Hematopoietic multipotent progenitor cell treated with erythropoietin and hydrocortisone succinate and interleukin-3 and kit ligand, for 6 days (in vitro differentiated cells): Measurements from ENCODE around the gene ADARB1.

Experiments
- DNase-seq: peaks from one replicate; pipeline ENCODE4 v3.0.0-alpha.2; 2015

Gene ADARB1

DNA sequence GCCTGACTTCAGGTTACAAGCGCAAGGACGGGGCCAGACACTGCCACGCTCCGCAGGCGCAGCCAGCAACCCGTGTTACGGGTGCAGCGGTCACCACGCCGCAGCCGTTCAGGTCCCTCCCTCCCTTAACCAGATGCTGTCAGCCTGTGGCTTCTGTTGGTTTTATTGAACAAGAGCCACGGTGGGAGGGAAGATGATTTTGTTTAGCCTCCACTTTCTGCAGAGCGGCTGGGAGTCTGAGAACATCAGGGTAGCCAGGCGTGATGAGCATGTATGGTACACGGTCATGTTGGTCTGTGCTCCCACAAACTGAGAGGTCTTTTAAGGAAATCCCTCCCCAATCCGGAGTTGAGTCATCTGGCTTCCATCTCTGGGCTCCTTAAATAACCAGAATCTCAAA is 18.5 kb upstream of the ADARB1 start:
- DNase-seq: no peak

- DNase-seq: no peak
Measured at GRCh38 chr21:45056296-45056904, 18.0 kb upstream of the ADARB1 start.

DNA sequence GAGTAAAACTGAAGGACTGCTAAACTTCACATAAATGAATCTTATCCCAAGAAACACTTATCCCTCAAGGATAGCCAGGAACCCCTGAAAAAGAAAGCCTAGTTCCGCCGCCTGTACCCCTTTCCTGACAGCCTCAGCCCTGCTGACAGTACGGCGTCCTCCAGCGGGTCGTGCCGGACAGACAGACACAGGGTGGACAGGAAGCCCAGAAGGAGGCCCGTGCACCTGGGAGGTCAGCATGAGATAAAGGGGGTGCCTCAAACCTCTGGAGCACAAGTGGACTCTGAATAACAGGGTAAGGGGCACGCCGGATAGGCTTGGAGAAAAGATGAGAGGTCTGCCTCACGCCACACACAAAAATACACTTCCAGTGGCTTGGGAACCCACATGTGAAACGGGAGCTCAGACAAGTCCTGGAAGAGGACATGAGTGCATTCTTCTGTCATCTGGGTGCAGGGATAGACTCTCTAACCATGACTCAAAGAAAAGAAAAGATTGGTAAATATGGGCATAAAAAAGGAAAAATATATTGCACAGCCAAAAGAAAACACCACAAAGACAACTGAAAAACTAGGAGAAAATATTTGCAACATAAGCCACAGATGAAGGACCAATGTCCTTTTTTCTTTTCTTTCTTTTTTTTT is 17.3 kb upstream of the ADARB1 start:
- no peak for DNase-seq

DNA sequence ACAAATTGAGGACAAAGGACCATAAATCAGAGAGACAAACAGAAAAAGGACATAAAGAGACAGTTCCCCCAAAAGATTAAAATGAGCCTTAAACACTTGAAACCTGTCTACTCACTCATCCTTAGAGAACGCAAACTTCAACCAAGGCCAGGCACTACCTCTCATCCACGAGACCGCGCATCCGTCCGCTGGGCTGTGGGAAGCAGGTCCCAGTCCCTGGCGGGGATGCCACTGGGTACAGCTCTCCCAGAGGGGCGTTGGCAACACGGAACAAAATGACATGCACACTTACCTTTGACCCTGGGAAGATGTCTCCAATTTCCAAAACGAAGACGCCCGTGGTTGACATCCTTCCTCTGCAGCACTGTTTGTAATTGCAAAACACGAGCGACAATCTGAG is 16.5 kb upstream of the ADARB1 start:
- no peak for DNase-seq

- DNase-seq: no peak
Measured at GRCh38 chr21:45059121-45059520, 15.3 kb upstream of the ADARB1 start.

DNA sequence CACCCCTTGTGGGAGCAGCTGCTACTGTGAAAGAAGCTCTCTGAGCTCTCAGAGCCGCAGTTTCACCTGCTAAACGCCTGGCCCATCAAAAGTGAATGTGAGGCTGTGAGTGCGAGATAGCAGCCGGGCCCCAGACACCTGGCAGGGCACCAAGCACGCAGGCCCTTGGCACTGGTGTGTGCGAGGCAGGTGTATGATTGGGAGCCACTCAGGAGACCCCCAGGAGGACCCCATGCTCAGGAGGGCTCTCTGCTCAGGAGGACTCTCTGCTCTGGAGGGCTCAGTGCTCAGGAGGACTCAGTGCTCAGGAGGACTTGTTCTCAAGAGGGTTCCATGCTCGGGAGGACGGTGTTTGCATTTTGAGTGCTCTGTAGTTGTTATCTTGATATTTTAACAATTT is 14.3 kb upstream of the ADARB1 start:
- no peak for DNase-seq

- no peak for DNase-seq
Measured at GRCh38 chr21:45060675-45061311, 13.6 kb upstream of the ADARB1 start.

- no peak for DNase-seq
Measured at GRCh38 chr21:45064091-45064490, 10.3 kb upstream of the ADARB1 start.

DNA sequence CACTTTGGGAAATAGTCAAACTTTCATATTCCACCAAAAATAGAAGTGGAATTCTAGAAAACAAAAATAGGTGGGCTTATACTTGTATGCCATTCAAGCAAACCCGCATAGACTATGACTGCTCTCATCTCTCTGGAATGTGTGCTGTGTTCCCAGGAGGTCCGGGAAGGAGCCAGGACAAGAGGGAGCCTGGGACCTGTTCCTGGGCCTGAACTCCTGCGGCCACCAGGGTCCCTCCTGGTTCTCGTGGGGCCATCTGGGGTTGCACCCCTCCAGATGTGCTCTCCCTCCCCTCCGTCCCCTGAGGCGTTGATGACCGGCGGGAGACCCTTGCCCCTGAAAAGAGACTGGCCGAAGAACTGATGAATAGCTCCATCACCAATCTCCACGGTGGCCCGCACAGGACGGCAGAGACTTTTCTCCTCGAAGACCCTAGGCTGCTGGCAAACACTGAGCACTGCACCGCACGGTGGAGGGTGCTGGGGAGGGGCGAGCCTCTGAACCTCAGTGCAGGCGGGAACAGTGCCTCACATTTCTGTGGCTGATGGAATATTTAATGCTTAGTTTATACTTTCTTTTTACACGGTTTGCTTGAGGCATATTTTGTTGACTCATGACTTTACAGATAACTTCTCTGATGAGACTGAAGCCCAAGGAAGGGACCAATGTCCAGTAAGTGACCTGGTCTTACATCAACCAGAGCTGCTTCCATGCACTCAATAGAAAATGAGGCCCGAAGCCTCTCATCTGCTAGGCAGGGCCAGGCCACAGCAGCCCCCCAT is 9.6 kb upstream of the ADARB1 start:
- DNase-seq: no peak

GRCh38 chr21:45067462-45068285 is 6.7 kb upstream of the ADARB1 start:
- peak; percentile 61 for DNase-seq

DNA sequence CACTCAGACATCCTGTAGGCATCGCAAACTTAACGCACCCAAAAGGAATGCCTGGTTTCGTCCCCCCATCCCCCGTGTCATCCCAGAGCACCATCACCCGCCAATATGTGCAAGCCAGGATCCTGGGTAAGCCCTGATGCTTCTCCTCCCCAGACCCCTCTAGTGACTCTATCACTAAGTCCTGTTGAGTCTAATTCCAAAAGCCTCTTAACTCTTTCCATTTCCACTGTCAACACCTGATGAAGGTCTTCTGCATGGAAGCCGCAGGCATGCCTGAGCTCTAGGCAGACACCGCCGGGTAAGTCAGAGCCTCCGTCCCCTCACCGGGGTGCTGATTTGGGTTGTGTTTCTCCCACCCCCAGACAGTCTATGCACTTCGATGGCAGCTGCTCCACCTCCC is 5.3 kb upstream of the ADARB1 start:
- DNase-seq: no peak

GRCh38 chr21:45069711-45070110 is 4.7 kb upstream of the ADARB1 start:
- DNase-seq: no peak

GRCh38 chr21:45071078-45071873 is 3.1 kb upstream of the ADARB1 start:
- no peak for DNase-seq

DNA sequence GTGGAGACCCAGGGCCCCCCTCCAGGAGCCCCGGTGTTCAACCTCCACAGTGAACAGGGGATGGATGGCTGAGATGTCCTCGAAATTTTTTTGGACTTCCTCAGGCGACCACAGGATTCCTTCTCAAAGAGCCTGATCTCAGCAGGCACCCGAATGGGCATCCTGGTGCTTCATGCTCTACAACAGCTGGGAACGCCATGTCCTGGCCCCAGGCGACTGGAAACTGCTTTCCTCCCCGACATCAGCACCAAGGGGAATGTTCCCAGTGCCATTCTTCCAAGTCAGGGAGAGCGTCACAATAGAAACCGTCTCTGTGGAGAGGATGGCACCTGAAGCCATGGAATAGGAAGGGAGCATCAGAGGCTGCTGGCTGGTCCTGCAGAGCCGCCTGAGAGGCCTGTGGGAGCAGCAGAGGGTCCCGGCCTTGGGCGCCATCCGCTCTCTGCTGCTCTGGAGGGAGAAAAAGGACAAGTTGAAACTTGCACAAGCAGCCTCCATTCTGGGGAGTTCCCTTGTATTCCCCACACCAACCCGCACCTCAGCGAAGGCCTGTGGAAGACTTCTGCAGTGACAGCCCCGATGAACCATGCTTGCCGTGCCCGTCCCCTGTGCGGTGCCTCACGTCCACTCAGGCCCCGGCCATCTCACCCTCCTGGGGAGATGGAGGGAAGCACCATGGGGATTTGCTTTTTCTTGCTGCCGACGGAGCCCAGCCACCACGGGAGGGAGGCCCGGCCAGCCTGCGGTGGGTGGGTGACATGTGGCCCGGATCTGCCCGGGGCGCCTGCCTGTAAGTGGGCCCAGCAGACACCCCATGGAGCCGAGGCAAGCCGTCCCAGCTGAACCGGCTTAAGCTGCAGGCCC is 2.3 kb upstream of the ADARB1 start:
- DNase-seq: no peak

- no peak for DNase-seq
Measured at GRCh38 chr21:45072738-45073300, 1.6 kb upstream of the ADARB1 start.

DNA sequence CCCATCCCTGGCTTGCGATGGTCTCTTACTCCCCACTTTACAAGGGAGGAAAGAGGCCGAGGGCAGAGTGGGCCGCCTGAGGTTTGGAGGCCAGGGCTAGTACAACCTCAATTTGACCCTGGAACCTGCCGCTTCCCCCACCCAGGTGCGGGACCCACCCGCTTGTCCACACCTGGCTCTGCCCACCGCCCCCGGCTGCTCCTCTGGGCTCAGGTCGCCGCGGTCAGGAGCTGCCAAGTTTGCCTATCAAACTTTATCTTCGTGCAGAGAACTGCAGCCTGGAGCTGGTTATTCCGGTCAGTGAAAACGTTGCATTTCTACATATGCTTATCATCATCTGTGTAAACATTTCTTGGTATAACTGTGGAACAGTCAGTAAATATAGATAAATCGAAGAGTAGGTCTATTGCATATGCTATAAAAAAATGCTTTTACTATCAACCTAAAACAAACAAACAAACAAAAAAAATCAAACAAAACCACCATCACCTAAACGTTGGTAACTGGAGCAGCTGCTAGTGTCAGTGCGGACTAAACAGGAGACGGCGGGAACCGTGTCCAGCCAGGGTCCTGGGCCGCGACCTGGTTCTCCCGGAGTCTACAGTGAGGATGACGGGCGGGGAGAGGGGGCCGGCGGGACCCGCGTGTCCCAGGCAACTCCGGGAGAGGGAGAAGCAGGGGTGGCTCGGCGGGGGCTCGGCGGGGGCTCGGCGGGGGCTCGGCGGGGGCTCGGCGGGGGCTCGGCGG is 906 bp upstream of the ADARB1 start:
- peak; percentile 76 for DNase-seq

GRCh38 chr21:45074818-45075595 is 627 bp downstream of the ADARB1 start:
- peak; percentile 55 for DNase-seq

GRCh38 chr21:45075596-45076244 is 1.3 kb downstream of the ADARB1 start:
- DNase-seq: peak; percentile 31
